Breast epithelium (tissue), 4 donors: ENCODE measurements around the gene TAF9B. TPM values are rescaled to one million over a fixed set of nuclear protein-coding genes. Genes with fewer than 3 reads are reported as not detected.
"Not testable (repeated sequence)": the region's sequence is repeated elsewhere in the genome, so short reads cannot be mapped to it uniquely, and the experiment has no call there.

Source experiments
- DNase-seq, 2 donors: peaks; one replicate each; pipeline ENCODE4 v3.0.0-alpha.2; 2019; ENCODE audit warnings: low spot score in 2 of 2
- H3K27ac ChIP-seq, 2 donors: fragments of 200-600 bp; sonication (generic) in 1 of 2; one replicate each; pipeline ENCODE4 v1.5.1; 2016 to 2019; ENCODE audit warnings: mild to moderate bottlenecking in 1 of 2
- H3K27me3 ChIP-seq, 2 donors: fragments of 200-600 bp; sonication (generic) in 1 of 2; one replicate each; pipeline versions ENCODE4 v1.5.1 to v1.6.0; 2017 to 2019; ENCODE audit warnings: control low read depth in 1 of 2, mild to moderate bottlenecking in 1 of 2
- H3K36me3 ChIP-seq: fragments of 200-600 bp; one replicate; pipeline ENCODE4 v1.5.1; 2019
- H3K4me1 ChIP-seq, 2 donors: fragments of 200-600 bp; sonication (generic); one replicate each; pipeline ENCODE4 v1.5.1; 2016 to 2019; ENCODE audit warnings: control low read depth in 1 of 2
- H3K4me3 ChIP-seq, 3 donors: fragments of 200-600 bp; sonication (generic); 1 replicate in 2 of 3; 2 replicates in 1 of 3; pipeline ENCODE4 v1.5.1; 2016 to 2019; ENCODE audit warnings: mild to moderate bottlenecking in 3 of 3, moderate library complexity in 2 of 3
- H3K9me3 ChIP-seq, 2 donors: fragments of 200-600 bp; sonication (generic) in 1 of 2; one replicate each; pipeline ENCODE4 v1.5.1; 2016 to 2019; ENCODE audit warnings: control low read depth in 1 of 2
- POLR2A ChIP-seq: fragments of 450-650 bp; IDR thresholded peaks from one replicate; pipeline ENCODE4 v1.6.1; 2016; ENCODE audit warnings: antibody characterized with exemption, mild to moderate bottlenecking, moderate library complexity
- POLR2AphosphoS5 ChIP-seq, 3 donors: sonication (generic); formaldehyde crosslinking; IDR thresholded peaks; one replicate each; pipeline ENCODE4 v1.6.1; 2017; ENCODE audit warnings: antibody characterized with exemption in 3 of 3
- intact Hi-C: fragments of 100-400 bp; cut with DNase I; formaldehyde crosslinking; loops from one replicate; pipeline ENCODE4 v1.15.1; 2023; ENCODE audit warnings: low total_unique reads
- total RNA-seq, 3 donors: library from RNA; depleted of rRNA; stranded (reverse); fragments of >200 nt; gene quantifications; one replicate each; pipeline ENCODE4 v1.1.0, GENCODE V29; 2016
- TF ChIP-seq, protein P1 (sequence below), 3 donors: fragments of 450-650 bp; IDR thresholded peaks; one replicate each; pipeline ENCODE4 v1.5.1; 2016 to 2017; ENCODE audit warnings: antibody characterized with exemption in 3 of 3, mild to moderate bottlenecking in 3 of 3, moderate library complexity in 3 of 3

The TAF9B gene
- total RNA-seq, 3 donors from 2014 or later = 24.8 to 40.8 (median 25.2) TPM

DNA sequence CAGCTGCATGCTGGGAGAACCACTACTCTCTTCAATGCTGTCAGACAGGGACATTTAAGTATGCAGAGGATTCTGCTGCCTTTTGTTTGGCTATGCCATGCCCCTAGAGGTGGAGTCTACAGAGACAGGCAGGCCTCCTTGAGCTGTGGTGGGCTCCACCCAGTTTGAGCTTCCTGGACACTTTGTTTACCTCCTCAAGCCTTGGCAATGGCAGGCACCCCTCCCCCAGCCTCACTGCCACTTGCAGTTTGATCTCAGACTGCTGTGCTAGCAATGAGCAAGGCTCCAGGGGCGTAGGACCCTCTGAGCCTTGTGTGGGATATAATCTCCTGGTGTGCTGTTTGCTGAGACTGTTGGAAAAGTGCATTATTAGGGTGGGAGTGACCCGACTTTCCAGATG lies 17.9 kb upstream of the TAF9B start:
- H3K36me3 ChIP-seq, H3K4me1 ChIP-seq, H3K27ac ChIP-seq, intact Hi-C loops, H3K4me3 ChIP-seq, H3K27me3 ChIP-seq, H3K9me3 ChIP-seq, DNase-seq: not testable (repeated sequence)

DNA sequence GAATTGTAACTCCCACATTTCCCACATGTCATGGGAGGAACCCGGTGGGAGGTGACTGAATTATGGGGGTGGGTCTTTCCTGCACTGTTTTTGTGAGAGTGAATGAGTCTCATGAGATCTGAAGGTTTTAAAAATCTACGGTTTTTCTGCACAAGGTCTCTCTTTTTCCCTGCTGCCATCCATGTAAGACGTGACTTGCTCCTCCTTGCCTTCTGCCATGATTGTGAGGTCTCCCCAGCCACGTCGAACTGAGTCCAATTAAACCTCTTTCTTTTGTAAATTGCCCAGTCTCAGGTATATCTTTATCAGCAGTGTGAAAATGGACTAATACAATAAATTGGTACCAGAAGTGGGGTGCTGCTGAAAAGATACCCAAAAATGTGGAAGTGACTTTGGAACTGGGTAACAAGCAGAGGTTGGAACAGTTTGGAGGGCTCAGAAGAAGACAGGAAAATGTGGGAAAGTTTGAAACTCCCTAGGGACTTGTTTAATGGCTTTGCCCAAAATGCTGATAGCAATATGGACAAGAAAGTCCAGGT lies 7.6 kb upstream of the TAF9B start:
- H3K27me3 ChIP-seq, H3K36me3 ChIP-seq, DNase-seq, H3K27ac ChIP-seq, H3K4me1 ChIP-seq, intact Hi-C loops, H3K4me3 ChIP-seq: not testable (repeated sequence)
- H3K9me3 ChIP-seq = peaks cover 20 to 38% of the 10 kb centered on the region in 2 donors

GRCh38 chrX:78140206-78140605 lies 756 bp upstream of the TAF9B start:
- intact Hi-C loops = no loop called here
- no peaks in the 10 kb centered on the region for H3K9me3 ChIP-seq
- TF ChIP-seq POLR2AphosphoS5 (IDR thresholded peaks at IDR 0.05) = no peak
- TF ChIP-seq POLR2A = no peak
- TF ChIP-seq, protein P1, sequence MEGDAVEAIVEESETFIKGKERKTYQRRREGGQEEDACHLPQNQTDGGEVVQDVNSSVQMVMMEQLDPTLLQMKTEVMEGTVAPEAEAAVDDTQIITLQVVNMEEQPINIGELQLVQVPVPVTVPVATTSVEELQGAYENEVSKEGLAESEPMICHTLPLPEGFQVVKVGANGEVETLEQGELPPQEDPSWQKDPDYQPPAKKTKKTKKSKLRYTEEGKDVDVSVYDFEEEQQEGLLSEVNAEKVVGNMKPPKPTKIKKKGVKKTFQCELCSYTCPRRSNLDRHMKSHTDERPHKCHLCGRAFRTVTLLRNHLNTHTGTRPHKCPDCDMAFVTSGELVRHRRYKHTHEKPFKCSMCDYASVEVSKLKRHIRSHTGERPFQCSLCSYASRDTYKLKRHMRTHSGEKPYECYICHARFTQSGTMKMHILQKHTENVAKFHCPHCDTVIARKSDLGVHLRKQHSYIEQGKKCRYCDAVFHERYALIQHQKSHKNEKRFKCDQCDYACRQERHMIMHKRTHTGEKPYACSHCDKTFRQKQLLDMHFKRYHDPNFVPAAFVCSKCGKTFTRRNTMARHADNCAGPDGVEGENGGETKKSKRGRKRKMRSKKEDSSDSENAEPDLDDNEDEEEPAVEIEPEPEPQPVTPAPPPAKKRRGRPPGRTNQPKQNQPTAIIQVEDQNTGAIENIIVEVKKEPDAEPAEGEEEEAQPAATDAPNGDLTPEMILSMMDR (IDR thresholded peaks at IDR 0.05) = no peak
- H3K36me3 ChIP-seq = no peaks in the 10 kb centered on the region
- H3K27me3 ChIP-seq = peaks cover 0 to 11% of the 10 kb centered on the region in 2 donors
- peak overlapping the region in 2 of 3 donors; percentile 72 to 76 for H3K4me3 ChIP-seq
- peak overlapping the region in 1 of 2 donors; percentile 93 for H3K27ac ChIP-seq
- DNase-seq = no peak
- H3K4me1 ChIP-seq = no peaks in the 10 kb centered on the region

GRCh38 chrX:78133238-78133960 lies 6.1 kb downstream of the TAF9B start:
- Histone ChIP-seq H3K27ac (no peak overlapping the region), H3K9me3 (no peaks in the 10 kb centered on the region), H3K27me3 (peaks cover 0 to 11% of the 10 kb centered on the region in 2 donors), H3K4me1 (no peaks in the 10 kb centered on the region), H3K36me3 (no peaks in the 10 kb centered on the region), H3K4me3 (no peak overlapping the region)
- TF ChIP-seq POLR2A = no peak
- TF ChIP-seq, protein P1 (IDR thresholded peaks at IDR 0.05) = no peak
- DNase-seq = no peak
- intact Hi-C loops = no loop called here

GRCh38 chrX:78131117-78131516 lies 8.3 kb downstream of the TAF9B start:
- H3K27me3 ChIP-seq = peaks cover 0 to 14% of the 10 kb centered on the region in 2 donors
- no peak for DNase-seq
- no peaks in the 10 kb centered on the region for H3K9me3 ChIP-seq
- H3K36me3 ChIP-seq = no peaks in the 10 kb centered on the region
- no peaks in the 10 kb centered on the region for H3K4me1 ChIP-seq
- TF ChIP-seq POLR2A (no peak), POLR2AphosphoS5 (IDR thresholded peaks at IDR 0.05) (no peak)
- TF ChIP-seq, protein P1 (IDR thresholded peaks at IDR 0.05) = no peak
- no peak overlapping the region for H3K27ac ChIP-seq
- intact Hi-C loops = no loop called here
- H3K4me3 ChIP-seq = no peak overlapping the region

DNA sequence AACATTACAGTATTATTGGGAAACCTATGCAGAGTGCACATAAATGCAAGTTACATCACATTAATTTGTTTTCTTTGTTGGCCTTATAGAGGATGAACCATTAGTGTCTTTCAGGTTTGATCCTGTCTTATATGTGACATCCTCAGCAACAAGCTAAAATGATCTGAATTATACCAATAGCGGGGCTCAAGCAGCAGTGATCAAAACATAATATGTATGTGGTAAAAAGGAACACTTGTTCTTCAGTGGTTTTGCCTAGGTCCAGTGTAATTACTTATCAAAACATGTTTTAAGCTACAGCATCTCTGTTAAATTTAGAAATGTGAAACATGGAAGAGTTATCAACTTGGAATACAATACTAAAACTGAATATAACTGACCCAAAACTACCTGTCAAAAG lies 9.1 kb downstream of the TAF9B start:
- TF ChIP-seq, protein P1 (IDR thresholded peaks at IDR 0.05) = no peak
- TF ChIP-seq POLR2A (no peak), POLR2AphosphoS5 (IDR thresholded peaks at IDR 0.05) (no peak)
- DNase-seq = no peak
- Histone ChIP-seq H3K27me3 (peaks cover 0 to 12% of the 10 kb centered on the region in 2 donors), H3K4me3 (no peak overlapping the region), H3K27ac (no peak overlapping the region), H3K36me3 (no peaks in the 10 kb centered on the region), H3K4me1 (no peaks in the 10 kb centered on the region), H3K9me3 (no peaks in the 10 kb centered on the region)
- intact Hi-C loops = no loop called here
